ENCODE results near the gene ATP2B2.

ATP2B2 gene

GRCh38 chr3:10396083-10396482 is 109.3 kb downstream of the ATP2B2 start:
- Histone ChIP-seq H3K4me3 (IDR thresholded peaks at IDR 0.05; ENCODE audit: insufficient read depth, low read depth, low read length) (no peak overlapping the region), H3K4me2 (no peak overlapping the region)

GRCh38 chr3:10395671-10396070 is 109.7 kb downstream of the ATP2B2 start:
- Histone ChIP-seq H3K4me1 (ENCODE audit: low read depth, poor library complexity, severe bottlenecking) (peaks cover 12% of the 10 kb centered on the region), H3K27me3 (ENCODE audit: insufficient read depth, low read depth) (no peaks in the 10 kb centered on the region), H3K9ac (no peak overlapping the region), H3K27ac (no peak overlapping the region), H3K36me3 (ENCODE audit: insufficient read depth) (no peaks in the 10 kb centered on the region), H3K4me3 (IDR thresholded peaks at IDR 0.05; ENCODE audit: insufficient read depth, low read depth, low read length) (no peak overlapping the region), H4K20me1 (ENCODE audit: insufficient read depth) (no peaks in the 10 kb centered on the region), H3K79me2 (ENCODE audit: insufficient read depth, low read depth) (no peaks in the 10 kb centered on the region), H2AFZ (ENCODE audit: low read depth) (no peak overlapping the region), H3K4me2 (no peak overlapping the region)
- no peak for TF ChIP-seq CTCF (conservative IDR thresholded peaks at IDR 0.05; ENCODE audit: low read depth, low read length)

More at GRCh38 chr3:10396083-10396482, 109.3 kb downstream of the ATP2B2 start:
- Histone ChIP-seq H3K9ac (no peak overlapping the region), H3K27me3 (ENCODE audit: insufficient read depth, low read depth) (no peaks in the 10 kb centered on the region), H2AFZ (ENCODE audit: low read depth) (no peak overlapping the region), H3K79me2 (ENCODE audit: insufficient read depth, low read depth) (no peaks in the 10 kb centered on the region), H3K4me1 (ENCODE audit: low read depth, poor library complexity, severe bottlenecking) (peaks cover 12% of the 10 kb centered on the region), H3K27ac (no peak overlapping the region), H3K36me3 (ENCODE audit: insufficient read depth) (no peaks in the 10 kb centered on the region), H4K20me1 (ENCODE audit: insufficient read depth) (no peaks in the 10 kb centered on the region)
- no peak for TF ChIP-seq CTCF (conservative IDR thresholded peaks at IDR 0.05; ENCODE audit: low read depth, low read length)

GRCh38 chr3:10395196-10395595 is 110.2 kb downstream of the ATP2B2 start:
- H2AFZ ChIP-seq (ENCODE audit: low read depth): no peak overlapping the region
- no peak for TF ChIP-seq CTCF (conservative IDR thresholded peaks at IDR 0.05; ENCODE audit: low read depth, low read length)
- H3K9ac ChIP-seq: no peak overlapping the region
- no peaks in the 10 kb centered on the region for H3K79me2 ChIP-seq (ENCODE audit: insufficient read depth, low read depth)
- no peak overlapping the region for H3K4me3 ChIP-seq (IDR thresholded peaks at IDR 0.05; ENCODE audit: insufficient read depth, low read depth, low read length)
- peaks cover 12% of the 10 kb centered on the region for H3K4me1 ChIP-seq (ENCODE audit: low read depth, poor library complexity, severe bottlenecking)
- no peaks in the 10 kb centered on the region for H3K27me3 ChIP-seq (ENCODE audit: insufficient read depth, low read depth)
- H3K4me2 ChIP-seq: no peak overlapping the region
- H3K27ac ChIP-seq: no peak overlapping the region
- no peaks in the 10 kb centered on the region for H4K20me1 ChIP-seq (ENCODE audit: insufficient read depth)
- no peaks in the 10 kb centered on the region for H3K36me3 ChIP-seq (ENCODE audit: insufficient read depth)

- no peaks in the 10 kb centered on the region for H4K20me1 ChIP-seq (ENCODE audit: insufficient read depth)
- no peak overlapping the region for H3K4me3 ChIP-seq (IDR thresholded peaks at IDR 0.05; ENCODE audit: insufficient read depth, low read depth, low read length)
- no peaks in the 10 kb centered on the region for H3K79me2 ChIP-seq (ENCODE audit: insufficient read depth, low read depth)
- H3K36me3 ChIP-seq (ENCODE audit: insufficient read depth): no peaks in the 10 kb centered on the region
- no peak overlapping the region for H3K4me2 ChIP-seq
- H3K4me1 ChIP-seq (ENCODE audit: low read depth, poor library complexity, severe bottlenecking): peaks cover 12% of the 10 kb centered on the region
- H3K27ac ChIP-seq: no peak overlapping the region
- TF ChIP-seq CTCF (conservative IDR thresholded peaks at IDR 0.05; ENCODE audit: low read depth, low read length): no peak
- H2AFZ ChIP-seq (ENCODE audit: low read depth): no peak overlapping the region
- no peak overlapping the region for H3K9ac ChIP-seq
- H3K27me3 ChIP-seq (ENCODE audit: insufficient read depth, low read depth): no peaks in the 10 kb centered on the region
These were observed 110.8 kb downstream of the ATP2B2 start for GRCh38 chr3:10394491-10395025.
